ENCODE measurements around the gene GOLM1. TPM values are rescaled to one million over a fixed set of nuclear protein-coding genes. Genes with fewer than 3 reads are reported as not detected.

GOLM1 gene
- total RNA-seq, 2 donors from 2014 or later = 337 to 393 TPM

- no peak overlapping the region for H3K9ac ChIP-seq (ENCODE audit: low read depth in 2 of 2, low read length in 2 of 2)
- H3K36me3 ChIP-seq = no peaks in the 10 kb centered on the region
- no peak overlapping the region for H3K27ac ChIP-seq
- TF ChIP-seq CTCF (IDR thresholded peaks at IDR 0.05) = no peak
- intact Hi-C loops (cut with DNase I) = no loop called here
- H3K4me1 ChIP-seq = no peaks in the 10 kb centered on the region
- no peak for DNase-seq
- no peak overlapping the region for H3K4me3 ChIP-seq
- H3K9me3 ChIP-seq = no peaks in the 10 kb centered on the region
- no peaks in the 10 kb centered on the region for H3K27me3 ChIP-seq
Measured at GRCh38 chr9:86134361-86134760, 35.0 kb upstream of the GOLM1 start.

GRCh38 chr9:86128235-86128822 lies 29.0 kb upstream of the GOLM1 start:
- intact Hi-C loops (cut with DNase I) = no loop called here
- H3K4me1 ChIP-seq = no peaks in the 10 kb centered on the region
- H3K9ac ChIP-seq (ENCODE audit: low read depth in 2 of 2, low read length in 2 of 2) = no peak overlapping the region
- H3K36me3 ChIP-seq = no peaks in the 10 kb centered on the region
- no peaks in the 10 kb centered on the region for H3K27me3 ChIP-seq
- no peaks in the 10 kb centered on the region for H3K9me3 ChIP-seq
- TF ChIP-seq CTCF (IDR thresholded peaks at IDR 0.05) = no peak
- H3K27ac ChIP-seq = peak overlapping the region; percentile 14
- DNase-seq = no peak
- H3K4me3 ChIP-seq = no peak overlapping the region

- no peaks in the 10 kb centered on the region for H3K36me3 ChIP-seq
- H3K9ac ChIP-seq (ENCODE audit: low read depth in 2 of 2, low read length in 2 of 2) = no peak overlapping the region
- no peaks in the 10 kb centered on the region for H3K9me3 ChIP-seq
- intact Hi-C loops (cut with DNase I) = no loop called here
- no peaks in the 10 kb centered on the region for H3K27me3 ChIP-seq
- TF ChIP-seq CTCF (IDR thresholded peaks at IDR 0.05) = no peak
- H3K4me3 ChIP-seq = no peak overlapping the region
- no peaks in the 10 kb centered on the region for H3K4me1 ChIP-seq
- peak overlapping the region; percentile 14 for H3K27ac ChIP-seq
- peak; percentile 87 for DNase-seq
Measured at GRCh38 chr9:86126998-86127972, 27.9 kb upstream of the GOLM1 start.

- Histone ChIP-seq H3K27ac (no peak overlapping the region), H3K9ac (ENCODE audit: low read depth in 2 of 2, low read length in 2 of 2) (no peak overlapping the region), H3K27me3 (no peaks in the 10 kb centered on the region), H3K36me3 (no peaks in the 10 kb centered on the region), H3K4me1 (no peaks in the 10 kb centered on the region), H3K9me3 (no peaks in the 10 kb centered on the region), H3K4me3 (no peak overlapping the region)
- DNase-seq = no peak
- no peak for TF ChIP-seq CTCF (IDR thresholded peaks at IDR 0.05)
- intact Hi-C loops (cut with DNase I) = no loop called here
Measured at GRCh38 chr9:86122311-86122710, 23.0 kb upstream of the GOLM1 start.

- intact Hi-C loops (cut with DNase I) = no loop called here
- Histone ChIP-seq H3K36me3 (no peaks in the 10 kb centered on the region), H3K9ac (ENCODE audit: low read depth in 2 of 2, low read length in 2 of 2) (no peak overlapping the region), H3K9me3 (no peaks in the 10 kb centered on the region), H3K27me3 (no peaks in the 10 kb centered on the region), H3K4me1 (no peaks in the 10 kb centered on the region), H3K27ac (no peak overlapping the region), H3K4me3 (no peak overlapping the region)
- TF ChIP-seq CTCF (IDR thresholded peaks at IDR 0.05) = no peak
- DNase-seq = no peak
Measured at GRCh38 chr9:86119457-86119856, 20.1 kb upstream of the GOLM1 start.

Measured in colonic mucosa (tissue), 4 donors.